Measurements from ENCODE around the gene ARL15. TPM values are rescaled to one million over a fixed set of nuclear protein-coding genes. Genes with fewer than 3 reads are reported as not detected.

Gene ARL15
- total RNA-seq, 1 donor from 2014 or later, result 102 TPM

GRCh38 chr5:54220230-54221040 lies 89.9 kb downstream of the ARL15 start:
- no peak for TF ChIP-seq CTCF (IDR thresholded peaks at IDR 0.05; ENCODE audit: unreplicated experiment)
- Mint-ChIP-seq H3K27ac (ENCODE audit: unreplicated experiment) (no peak overlapping the region), H3K36me3 (ENCODE audit: low read depth, unreplicated experiment) (no peaks in the 10 kb centered on the region), H3K9me3 (ENCODE audit: unreplicated experiment) (no peaks in the 10 kb centered on the region), H3K4me1 (ENCODE audit: unreplicated experiment) (peaks cover 30% of the 10 kb centered on the region), H3K4me3 (ENCODE audit: unreplicated experiment) (no peak overlapping the region), H3K27me3 (ENCODE audit: unreplicated experiment) (peaks cover 1% of the 10 kb centered on the region)
- no peak for DNase-seq (ENCODE audit: low spot score)

GRCh38 chr5:54217826-54218503 lies 92.4 kb downstream of the ARL15 start:
- Mint-ChIP-seq H3K27ac (ENCODE audit: unreplicated experiment) (no peak overlapping the region), H3K27me3 (ENCODE audit: unreplicated experiment) (peaks cover 4% of the 10 kb centered on the region), H3K36me3 (ENCODE audit: low read depth, unreplicated experiment) (no peaks in the 10 kb centered on the region), H3K4me3 (ENCODE audit: unreplicated experiment) (no peak overlapping the region), H3K4me1 (ENCODE audit: unreplicated experiment) (peaks cover 39% of the 10 kb centered on the region), H3K9me3 (ENCODE audit: unreplicated experiment) (no peaks in the 10 kb centered on the region)
- peak; percentile 63 for TF ChIP-seq CTCF (IDR thresholded peaks at IDR 0.05; ENCODE audit: unreplicated experiment)
- DNase-seq (ENCODE audit: low spot score), result peak; percentile 57

GRCh38 chr5:54215233-54215736 lies 95.1 kb downstream of the ARL15 start:
- Mint-ChIP-seq H3K27ac (ENCODE audit: unreplicated experiment) (no peak overlapping the region), H3K27me3 (ENCODE audit: unreplicated experiment) (peaks cover 4% of the 10 kb centered on the region), H3K9me3 (ENCODE audit: unreplicated experiment) (no peaks in the 10 kb centered on the region), H3K4me3 (ENCODE audit: unreplicated experiment) (no peak overlapping the region), H3K36me3 (ENCODE audit: low read depth, unreplicated experiment) (no peaks in the 10 kb centered on the region), H3K4me1 (ENCODE audit: unreplicated experiment) (peaks cover 43% of the 10 kb centered on the region)
- no peak for TF ChIP-seq CTCF (IDR thresholded peaks at IDR 0.05; ENCODE audit: unreplicated experiment)
- no peak for DNase-seq (ENCODE audit: low spot score)

GRCh38 chr5:54214722-54215121 lies 95.7 kb downstream of the ARL15 start:
- no peak for DNase-seq (ENCODE audit: low spot score)
- peaks cover 43% of the 10 kb centered on the region for H3K4me1 Mint-ChIP-seq (ENCODE audit: unreplicated experiment)
- H3K36me3 Mint-ChIP-seq (ENCODE audit: low read depth, unreplicated experiment), result no peaks in the 10 kb centered on the region
- H3K9me3 Mint-ChIP-seq (ENCODE audit: unreplicated experiment), result no peaks in the 10 kb centered on the region
- peaks cover 4% of the 10 kb centered on the region for H3K27me3 Mint-ChIP-seq (ENCODE audit: unreplicated experiment)
- no peak overlapping the region for H3K4me3 Mint-ChIP-seq (ENCODE audit: unreplicated experiment)
- no peak overlapping the region for H3K27ac Mint-ChIP-seq (ENCODE audit: unreplicated experiment)
- no peak for TF ChIP-seq CTCF (IDR thresholded peaks at IDR 0.05; ENCODE audit: unreplicated experiment)

- no peak overlapping the region for H3K4me3 Mint-ChIP-seq (ENCODE audit: unreplicated experiment)
- H3K27me3 Mint-ChIP-seq (ENCODE audit: unreplicated experiment), result peaks cover 4% of the 10 kb centered on the region
- DNase-seq (ENCODE audit: low spot score), result no peak
- H3K9me3 Mint-ChIP-seq (ENCODE audit: unreplicated experiment), result no peaks in the 10 kb centered on the region
- no peaks in the 10 kb centered on the region for H3K36me3 Mint-ChIP-seq (ENCODE audit: low read depth, unreplicated experiment)
- H3K4me1 Mint-ChIP-seq (ENCODE audit: unreplicated experiment), result peaks cover 49% of the 10 kb centered on the region
- TF ChIP-seq CTCF (IDR thresholded peaks at IDR 0.05; ENCODE audit: unreplicated experiment), result no peak
- peak overlapping the region; percentile 84 for H3K27ac Mint-ChIP-seq (ENCODE audit: unreplicated experiment)
Observed at GRCh38 chr5:54212331-54212730, 98.0 kb downstream of the ARL15 start.

All from endothelial cell (in vitro differentiated cells).